HG03139 (cell line): ENCODE data around the gene ALOXE3.

ENCODE experiments used
- ATAC-seq: cut with Tn5 transposase; IDR thresholded peaks from one replicate; pipeline ENCODE4 v1.9.1; 2021; ENCODE audit not compliant: unreplicated experiment

ALOXE3 gene

GRCh38 chr17:8142887-8143580 lies 24.7 kb upstream of the ALOXE3 start:
- ATAC-seq, result no peak

GRCh38 chr17:8142158-8142886 lies 24.0 kb upstream of the ALOXE3 start:
- ATAC-seq, result no peak

GRCh38 chr17:8141741-8142140 lies 23.4 kb upstream of the ALOXE3 start:
- no peak for ATAC-seq

- no peak for ATAC-seq
Measured at GRCh38 chr17:8141045-8141444, 22.7 kb upstream of the ALOXE3 start.

GRCh38 chr17:8140065-8141029 lies 22.0 kb upstream of the ALOXE3 start:
- ATAC-seq, result no peak

GRCh38 chr17:8138672-8139371 lies 20.5 kb upstream of the ALOXE3 start:
- ATAC-seq, result peak; percentile 79

- ATAC-seq, result peak; percentile 7
Measured at GRCh38 chr17:8138374-8138671, 20.0 kb upstream of the ALOXE3 start.

GRCh38 chr17:8137645-8138373 lies 19.5 kb upstream of the ALOXE3 start:
- ATAC-seq, result no peak

- ATAC-seq, result no peak
Measured at GRCh38 chr17:8133941-8134340, 15.6 kb upstream of the ALOXE3 start.

- ATAC-seq, result no peak
Measured at GRCh38 chr17:8133399-8133798, 15.1 kb upstream of the ALOXE3 start.

GRCh38 chr17:8131844-8132441 lies 13.6 kb upstream of the ALOXE3 start:
- ATAC-seq, result no peak

GRCh38 chr17:8128125-8128784 lies 9.9 kb upstream of the ALOXE3 start:
- ATAC-seq, result no peak

- no peak for ATAC-seq
Measured at GRCh38 chr17:8126491-8127066, 8.3 kb upstream of the ALOXE3 start.

GRCh38 chr17:8125947-8126490 lies 7.7 kb upstream of the ALOXE3 start:
- ATAC-seq, result no peak

- ATAC-seq, result no peak
Measured at GRCh38 chr17:8125154-8125946, 7.0 kb upstream of the ALOXE3 start.

GRCh38 chr17:8124350-8125153 lies 6.2 kb upstream of the ALOXE3 start:
- ATAC-seq, result no peak

GRCh38 chr17:8123695-8124349 lies 5.5 kb upstream of the ALOXE3 start, which contains the start of gene HES7:
TSS of gene HES7 (minus strand) at chr17:8124106. CDS start at chr17:8124084, 22 bp downstream.
- ATAC-seq, result no peak
